GM21825 (cell line): ENCODE measurements around the gene TECRL.

Experiments used
- ATAC-seq: cut with Tn5 transposase; IDR thresholded peaks from one replicate; pipeline ENCODE4 v1.9.1; 2021; ENCODE audit warnings: mild to moderate bottlenecking, moderate library complexity; ENCODE audit not compliant: unreplicated experiment

TECRL gene

DNA sequence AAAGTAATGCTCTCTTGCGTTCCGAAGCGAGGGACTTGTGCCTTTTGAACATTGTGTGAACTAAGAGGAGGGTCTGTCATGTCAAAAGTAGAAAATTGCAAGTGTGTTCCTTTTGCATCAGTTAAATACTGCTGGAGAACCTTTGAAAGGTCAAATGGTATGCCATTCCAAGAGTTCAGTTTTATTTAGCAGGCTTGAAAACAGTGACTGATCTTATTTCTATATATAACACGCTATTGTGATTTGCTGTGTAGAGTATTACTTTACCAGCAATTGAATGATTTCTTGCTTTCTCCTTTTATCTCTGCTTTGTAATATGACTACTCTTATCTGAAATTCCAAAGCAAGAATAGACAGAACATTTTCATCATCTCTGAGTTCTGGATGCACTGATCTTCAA, at the start of gene TECRL:
TSS of gene TECRL (minus strand) at position 151 of the 400 bp plus-strand sequence. CDS start at position 52, 99 bp downstream.
- ATAC-seq = no peak

DNA sequence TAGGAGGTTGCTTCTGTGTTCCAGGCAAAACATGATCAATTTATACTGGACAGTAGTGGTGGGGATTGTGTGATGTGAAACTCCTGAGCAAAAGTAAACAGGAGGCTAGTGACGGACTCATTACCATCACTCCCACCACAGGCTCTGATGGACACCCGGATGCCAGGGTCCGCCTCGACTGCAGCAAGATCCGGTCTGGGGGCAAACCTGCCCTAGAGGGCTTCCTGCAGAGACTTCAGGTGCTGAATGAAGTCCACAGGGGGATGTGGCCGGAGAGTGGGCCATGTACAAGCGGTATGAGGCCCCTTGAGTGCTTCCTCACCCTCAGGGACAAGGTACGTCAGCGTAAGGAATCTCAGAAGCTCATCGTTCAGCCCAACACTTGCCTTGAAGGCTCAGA, 23.4 kb upstream of the TECRL start:
- ATAC-seq = no peak

GRCh38 chr4:64430933-64431332, 21.7 kb upstream of the TECRL start:
- no peak for ATAC-seq

GRCh38 chr4:64417974-64418373, 8.7 kb upstream of the TECRL start:
- ATAC-seq = no peak

DNA sequence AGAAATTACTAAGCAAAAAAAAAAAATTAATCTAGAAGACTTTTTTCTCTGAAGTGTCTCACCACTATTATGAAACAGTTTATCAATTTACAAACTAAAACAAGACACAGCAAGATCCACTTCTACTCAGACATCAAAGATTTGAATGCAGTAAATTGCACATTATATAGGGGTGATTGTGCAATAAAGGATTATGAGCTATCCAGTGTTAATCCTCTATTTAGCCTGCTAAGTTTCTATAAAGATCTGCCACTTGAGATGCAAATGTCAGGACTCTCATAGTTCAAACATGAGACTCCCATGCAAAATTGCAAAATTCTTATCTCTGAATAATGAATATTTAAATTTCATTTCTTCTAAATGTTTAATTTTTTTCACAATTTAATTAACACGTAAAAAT, 2.2 kb downstream of the TECRL start:
- no peak for ATAC-seq

DNA sequence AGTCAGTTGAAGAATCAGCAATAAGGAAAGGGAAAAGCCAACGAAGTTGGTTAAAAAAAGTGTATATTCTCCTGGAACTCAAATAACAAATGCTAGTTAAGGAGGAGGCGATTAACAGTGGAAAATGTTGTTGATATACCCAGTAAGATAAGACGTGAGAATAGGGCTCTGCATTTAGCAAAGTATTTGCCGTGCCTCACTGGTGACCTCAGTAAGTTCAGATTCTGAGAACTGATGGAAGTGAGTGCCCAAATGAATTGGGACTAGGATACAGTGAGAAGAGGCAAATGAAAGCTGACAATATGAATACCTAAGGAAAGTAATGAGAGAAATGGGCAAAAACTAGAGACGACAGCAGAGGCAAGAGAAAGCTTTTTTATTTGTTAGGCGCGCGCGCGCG, 3.5 kb downstream of the TECRL start:
- ATAC-seq = no peak

DNA sequence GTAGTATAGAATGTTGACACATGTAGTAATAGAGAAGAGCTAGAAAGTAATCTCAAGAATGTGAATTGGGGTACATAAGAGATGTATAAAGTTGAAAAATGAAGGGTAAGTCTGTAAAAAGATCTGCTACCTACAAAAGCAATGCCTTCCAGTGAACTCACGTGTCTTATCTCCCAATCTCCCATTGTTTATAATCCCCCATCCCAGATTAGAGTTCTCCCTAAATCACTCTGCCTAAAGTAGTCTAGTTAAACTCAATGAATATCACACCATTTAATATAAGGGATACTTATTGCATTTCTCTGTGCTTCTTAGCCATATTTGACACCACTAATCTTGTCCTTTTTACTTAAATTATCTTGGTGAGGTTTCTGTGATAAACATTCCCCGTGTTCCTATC, 6.6 kb downstream of the TECRL start:
- ATAC-seq = no peak

GRCh38 chr4:64399313-64400109, 9.7 kb downstream of the TECRL start:
- no peak for ATAC-seq

DNA sequence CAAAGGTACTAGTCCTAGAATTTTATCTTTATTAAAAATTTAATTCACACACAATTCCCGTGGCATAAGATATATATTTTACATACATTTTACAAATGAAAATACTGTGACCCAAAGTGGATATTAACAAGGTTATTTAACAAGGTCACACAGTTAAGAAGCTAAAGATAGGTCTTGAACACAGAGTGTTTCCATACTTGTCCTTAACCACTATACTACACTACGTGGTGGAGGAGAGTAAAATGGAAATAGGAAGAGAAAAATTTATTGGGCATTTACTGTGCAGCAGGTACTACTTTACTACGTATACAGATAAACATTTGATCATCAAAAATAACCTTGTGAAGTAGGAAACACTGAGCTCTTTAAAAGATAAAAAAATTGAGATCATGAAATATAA, 14.8 kb downstream of the TECRL start:
- ATAC-seq = no peak

DNA sequence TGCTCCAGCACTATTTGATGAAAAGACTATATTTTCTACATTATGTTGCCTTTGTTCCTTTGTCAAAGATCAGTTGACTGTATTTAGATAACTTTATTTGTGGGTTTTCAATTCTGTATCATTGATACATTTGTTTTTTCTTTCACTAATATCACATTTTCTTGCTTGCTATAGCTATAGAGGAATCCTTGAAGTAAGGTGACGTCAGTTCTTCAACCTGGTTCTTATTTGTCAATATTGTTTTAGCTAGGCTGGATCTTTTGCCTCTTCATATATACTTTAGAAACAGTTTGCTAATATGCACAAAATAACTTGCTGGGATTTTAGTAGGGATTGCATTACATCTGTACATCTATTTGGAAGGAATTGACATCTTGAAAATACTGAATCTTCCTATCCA, 21.0 kb downstream of the TECRL start:
- ATAC-seq = no peak

DNA sequence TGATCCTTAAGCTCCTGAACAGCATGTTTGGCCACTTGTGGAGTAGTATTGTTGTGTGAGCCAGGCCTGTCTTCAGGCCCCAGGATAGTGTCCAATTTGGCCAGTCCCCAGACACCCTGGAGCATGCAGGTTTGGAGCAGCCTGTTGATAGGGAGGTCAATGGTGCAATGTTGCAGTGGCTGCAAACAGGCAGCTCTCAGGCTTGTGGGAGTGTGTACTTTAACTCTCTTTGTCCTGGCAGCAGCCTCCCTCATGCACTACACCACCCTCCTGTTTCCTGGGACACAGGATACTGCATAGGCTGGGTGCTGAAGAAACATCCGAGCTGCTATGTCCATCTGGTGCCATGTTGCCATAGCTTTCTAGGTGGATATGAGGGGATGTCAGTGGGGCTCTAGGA, 24.0 kb downstream of the TECRL start:
- ATAC-seq = no peak

- no peak for ATAC-seq
Measured at GRCh38 chr4:64384237-64385203, 24.7 kb downstream of the TECRL start.

DNA sequence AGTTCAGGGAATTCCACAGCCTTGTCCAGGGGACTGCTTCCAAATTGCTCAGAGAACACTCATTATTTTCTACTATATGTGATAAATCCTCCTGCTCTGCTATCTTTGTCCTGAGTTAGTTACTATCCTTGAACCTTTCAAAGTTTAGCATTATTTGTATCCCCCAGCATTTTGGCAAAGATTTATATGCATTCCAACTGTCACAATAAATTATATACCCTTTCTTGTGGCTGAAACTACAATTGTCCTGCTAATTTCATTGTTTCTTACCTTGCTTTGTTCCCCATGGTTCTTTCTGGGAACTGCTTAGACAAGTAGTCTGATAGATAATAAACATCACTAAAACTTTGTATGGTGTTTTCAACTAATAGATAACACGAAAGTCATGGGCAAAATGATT, 40.5 kb downstream of the TECRL start:
- no peak for ATAC-seq

GRCh38 chr4:64361399-64361740, 47.9 kb downstream of the TECRL start:
- no peak for ATAC-seq

- ATAC-seq = no peak
Measured at GRCh38 chr4:64360664-64361398, 48.4 kb downstream of the TECRL start.

DNA sequence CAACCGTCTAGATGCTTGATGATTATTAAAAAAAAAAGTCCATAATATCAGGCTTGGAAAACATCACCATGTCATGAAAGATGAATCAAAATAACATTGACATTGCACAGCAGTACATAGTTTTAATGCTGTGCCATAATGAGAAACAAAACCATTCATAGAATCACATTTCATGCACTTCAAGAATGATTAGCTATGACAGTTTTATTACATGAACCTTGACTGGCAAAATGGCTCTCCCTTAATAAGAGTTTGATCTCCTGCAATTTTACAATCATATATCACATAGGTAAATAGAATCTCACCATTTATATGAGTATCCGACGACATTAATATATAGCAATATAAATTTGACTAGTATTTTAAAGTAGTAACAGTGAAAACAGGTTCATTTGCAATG, 49.8 kb downstream of the TECRL start:
- no peak for ATAC-seq

GRCh38 chr4:64353904-64354303, 55.3 kb downstream of the TECRL start:
- ATAC-seq = no peak

- ATAC-seq = no peak
Measured at GRCh38 chr4:64341711-64342110, 67.5 kb downstream of the TECRL start.

DNA sequence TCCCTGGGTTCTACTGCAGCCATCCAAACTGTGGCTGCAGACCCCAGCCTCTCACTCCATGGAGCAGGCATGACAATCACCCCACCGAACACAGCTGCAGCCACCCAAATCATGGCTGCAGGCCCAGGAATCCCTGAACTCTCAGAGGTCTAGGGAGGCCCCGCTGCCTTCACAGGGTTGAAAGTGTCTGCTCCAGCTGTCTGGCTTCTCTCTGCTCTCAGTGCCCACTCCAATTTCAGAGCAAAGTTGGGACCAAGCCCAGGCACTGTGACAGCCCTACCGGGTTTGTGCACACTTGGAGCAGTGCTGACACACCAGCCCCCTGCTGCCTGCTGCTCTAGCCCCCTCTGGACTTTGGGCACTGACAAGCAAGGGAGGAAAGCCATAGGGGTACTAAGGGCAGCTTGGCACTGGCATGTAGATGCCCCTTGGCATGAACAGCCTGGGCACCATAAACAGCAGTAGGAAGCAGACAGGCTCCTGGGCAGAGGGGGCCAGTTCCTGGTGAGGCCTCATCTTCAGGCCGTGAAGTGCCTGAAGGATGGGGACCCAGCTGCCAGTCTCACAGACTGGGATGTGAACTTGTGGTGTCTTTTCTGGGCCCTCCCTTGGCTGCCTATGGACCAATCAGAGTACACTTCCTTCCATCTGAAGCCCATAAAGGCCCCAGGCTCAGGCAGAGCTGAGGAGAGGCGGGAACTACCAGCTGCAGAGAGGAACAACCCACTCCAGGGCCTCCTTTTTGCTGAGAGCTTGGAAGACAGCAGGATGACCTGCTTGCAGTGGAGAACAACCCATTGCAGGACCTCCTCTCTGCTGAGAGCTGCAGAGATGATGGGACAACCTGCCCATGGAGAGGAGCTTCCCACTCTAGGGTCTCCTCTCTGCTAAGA, 68.8 kb downstream of the TECRL start:
- ATAC-seq = no peak

- no peak for ATAC-seq
Measured at GRCh38 chr4:64334964-64335363, 74.3 kb downstream of the TECRL start.
